Left lung (tissue), 10 donors: ENCODE results near the gene EFEMP2. TPM values are rescaled to one million over a fixed set of nuclear protein-coding genes. Genes with fewer than 3 reads are reported as not detected.

ENCODE experiments used
- ATAC-seq: fragments of 200-7000 bp; cut with Tn5 transposase; one replicate; pipeline ENCODE4 v1.9.1; 2020; ENCODE audit warnings: moderate library complexity
- DNase-seq, 4 donors: peaks; one replicate each; pipeline ENCODE4 v3.0.0-alpha.2; 2013 to 2020
- H3K27ac ChIP-seq, 2 donors: fragments of 200-600 bp; sonication (generic) in 1 of 2; one replicate each; pipeline versions ENCODE4 v1.5.0 to v1.8.0; 2020 to 2021
- H3K27me3 ChIP-seq, 2 donors: fragments of 200-600 bp; sonication (generic) in 1 of 2; one replicate each; pipeline versions ENCODE4 v1.5.0 to v1.8.0; 2020 to 2021
- H3K36me3 ChIP-seq, 2 donors: fragments of 200-600 bp; sonication (generic) in 1 of 2; one replicate each; pipeline versions ENCODE4 v1.5.0 to v1.8.0; 2020 to 2021
- H3K4me1 ChIP-seq, 2 donors: fragments of 200-600 bp; one replicate each; pipeline ENCODE4 v1.8.0; 2021
- H3K4me3 ChIP-seq, 2 donors: fragments of 200-600 bp; sonication (generic) in 1 of 2; one replicate each; pipeline versions ENCODE4 v1.5.0 to v1.8.0; 2020 to 2021; ENCODE audit warnings: mild to moderate bottlenecking in 1 of 2
- H3K9me3 ChIP-seq, 2 donors: fragments of 200-600 bp; sonication (generic) in 1 of 2; one replicate each; pipeline versions ENCODE4 v1.5.0 to v1.8.0; 2020 to 2021
- CTCF ChIP-seq, 2 donors: fragments of 200-600 bp; sonication (generic) in 1 of 2; IDR thresholded peaks; one replicate each; pipeline versions ENCODE4 v1.5.0 to v1.8.0; 2021; ENCODE audit warnings: antibody characterized with exemption in 2 of 2
- intact Hi-C, 2 donors: fragments of 100-400 bp; cut with DNase I; formaldehyde crosslinking; loops; one replicate each; pipeline versions ENCODE4 v1.11.2 to v1.14.2; 2022
- polyA plus RNA-seq, 6 donors: library from polyadenylated mRNA; unstranded; fragments of 120-200 nt; gene quantifications; one replicate each; pipeline ENCODE4 v1.2.1, GENCODE V29; 2013; ENCODE audit not compliant: insufficient read length in 6 of 6
- total RNA-seq, 2 donors: library from RNA; stranded (reverse); fragmentation: NEBNext Ultra II Directional; extraction: Animal tissue kit (Norgen Biotek cat#: 25700); gene quantifications; one replicate each; pipeline ENCODE4 v1.2.1, GENCODE V29; 2021
- donor health status: DM: no; HTN: yes; CAD: no.
- donor health status: DM: no; HTN: no; CAD: no.

Gene EFEMP2
- total and polyA plus RNA-seq, 8 donors, result 67.6 to 169 (median 144) TPM

DNA sequence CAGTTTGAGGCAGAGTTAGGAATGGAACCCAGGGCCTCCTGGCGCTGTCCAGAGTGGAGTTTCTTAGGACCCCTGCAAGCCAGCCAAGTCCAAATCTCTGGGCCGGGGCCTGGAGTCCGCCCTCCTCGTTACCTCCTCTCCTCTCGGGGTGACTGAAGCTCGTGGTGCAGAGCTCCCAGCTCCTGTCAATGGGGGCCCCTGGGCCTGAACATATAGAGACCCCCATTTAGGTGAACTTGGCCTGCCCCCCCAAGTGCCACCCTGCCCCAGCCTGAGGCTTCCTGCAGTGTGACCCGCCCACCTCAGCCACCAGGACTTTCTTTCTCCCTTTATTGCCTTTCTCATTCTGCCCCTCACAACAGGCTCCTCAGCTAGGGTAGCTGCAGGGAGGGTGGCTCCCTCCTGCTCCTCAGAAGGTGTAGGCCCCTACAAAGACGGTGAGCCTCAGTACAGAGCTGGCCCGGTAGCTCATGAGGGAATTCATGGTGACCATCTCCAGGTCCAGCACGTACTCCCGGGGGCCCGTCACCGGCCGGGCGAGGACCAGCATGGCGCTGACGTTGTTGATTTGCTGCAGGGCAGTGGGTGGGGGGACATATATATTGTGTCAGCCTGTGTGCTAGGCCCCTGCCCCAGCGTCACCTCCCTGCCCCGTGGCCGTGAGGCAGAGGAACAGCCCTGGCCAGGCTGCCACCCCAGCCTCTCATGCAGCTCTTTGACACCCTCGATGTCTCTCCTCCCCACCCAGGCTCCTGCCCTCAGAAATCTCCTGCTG, 5.9 kb downstream of the EFEMP2 start:
- no peak overlapping the region for H3K4me3 ChIP-seq
- ATAC-seq (no peak), DNase-seq (peak in 1 of 4 donors; percentile 68)
- H3K9me3 ChIP-seq, result no peaks in the 10 kb centered on the region
- H3K27me3 ChIP-seq, result no peaks in the 10 kb centered on the region
- no peak overlapping the region for H3K27ac ChIP-seq
- TF ChIP-seq CTCF (IDR thresholded peaks at IDR 0.05), result no peak
- H3K36me3 ChIP-seq, result peaks cover 0 to 70% of the 10 kb centered on the region in 2 donors
- peaks cover 5 to 54% of the 10 kb centered on the region in 2 donors for H3K4me1 ChIP-seq
- intact Hi-C loops, result no loop called here

GRCh38 chr11:65865550-65866172, 6.9 kb downstream of the EFEMP2 start:
- peak in 1 of 4 donors; percentile 62 for DNase-seq
- no peak for TF ChIP-seq CTCF (IDR thresholded peaks at IDR 0.05)
- Histone ChIP-seq H3K9me3 (no peaks in the 10 kb centered on the region), H3K4me3 (no peak overlapping the region), H3K36me3 (peaks cover 0 to 71% of the 10 kb centered on the region in 2 donors), H3K4me1 (peaks cover 10 to 52% of the 10 kb centered on the region in 2 donors), H3K27me3 (no peaks in the 10 kb centered on the region), H3K27ac (no peak overlapping the region)
- no peak for ATAC-seq
- intact Hi-C loops, result no loop called here

DNA sequence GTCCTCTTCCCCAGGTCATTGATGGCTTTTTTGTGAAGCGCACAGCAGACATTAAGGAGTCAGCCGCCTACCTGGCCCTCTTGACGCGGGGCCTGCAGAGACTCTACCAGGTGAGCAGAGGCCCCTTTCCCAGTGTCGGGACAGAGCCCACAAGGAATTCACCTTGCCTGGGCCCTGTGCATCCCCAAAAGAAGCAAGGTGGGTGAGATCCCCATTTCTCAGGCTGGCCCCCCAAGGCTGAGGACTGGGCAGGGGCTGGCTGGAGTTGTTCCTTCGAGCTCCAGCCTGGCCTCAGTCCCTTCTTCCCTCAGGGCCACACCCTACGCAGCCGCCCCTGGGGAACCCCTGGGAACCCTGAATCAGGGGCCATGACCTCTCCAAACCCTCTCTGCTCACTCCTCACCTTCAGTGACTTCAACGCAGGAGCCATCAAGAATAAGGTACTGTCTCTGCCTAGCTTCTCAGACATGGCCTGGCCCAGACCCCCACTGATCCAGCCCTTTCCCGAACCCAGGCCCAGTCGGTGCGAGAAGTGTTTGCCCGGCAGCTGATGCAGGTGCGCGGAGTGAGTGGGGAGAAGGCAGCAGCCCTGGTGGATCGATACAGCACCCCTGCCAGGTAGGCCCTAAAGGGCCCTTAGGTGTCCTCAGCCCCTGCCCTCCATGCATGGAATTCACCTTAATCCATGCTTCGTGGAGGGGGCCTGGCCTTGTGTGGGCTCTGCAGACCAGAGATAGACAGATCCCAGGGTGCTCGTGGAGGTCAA, 7.7 kb downstream of the EFEMP2 start:
- intact Hi-C loops, result no loop called here
- Histone ChIP-seq H3K27ac (no peak overlapping the region), H3K9me3 (no peaks in the 10 kb centered on the region), H3K36me3 (peaks cover 0 to 71% of the 10 kb centered on the region in 2 donors), H3K27me3 (no peaks in the 10 kb centered on the region), H3K4me3 (no peak overlapping the region), H3K4me1 (peaks cover 10 to 51% of the 10 kb centered on the region in 2 donors)
- no peak for TF ChIP-seq CTCF (IDR thresholded peaks at IDR 0.05)
- ATAC-seq, result no peak
- DNase-seq, result peak in 1 of 4 donors; percentile 49

DNA sequence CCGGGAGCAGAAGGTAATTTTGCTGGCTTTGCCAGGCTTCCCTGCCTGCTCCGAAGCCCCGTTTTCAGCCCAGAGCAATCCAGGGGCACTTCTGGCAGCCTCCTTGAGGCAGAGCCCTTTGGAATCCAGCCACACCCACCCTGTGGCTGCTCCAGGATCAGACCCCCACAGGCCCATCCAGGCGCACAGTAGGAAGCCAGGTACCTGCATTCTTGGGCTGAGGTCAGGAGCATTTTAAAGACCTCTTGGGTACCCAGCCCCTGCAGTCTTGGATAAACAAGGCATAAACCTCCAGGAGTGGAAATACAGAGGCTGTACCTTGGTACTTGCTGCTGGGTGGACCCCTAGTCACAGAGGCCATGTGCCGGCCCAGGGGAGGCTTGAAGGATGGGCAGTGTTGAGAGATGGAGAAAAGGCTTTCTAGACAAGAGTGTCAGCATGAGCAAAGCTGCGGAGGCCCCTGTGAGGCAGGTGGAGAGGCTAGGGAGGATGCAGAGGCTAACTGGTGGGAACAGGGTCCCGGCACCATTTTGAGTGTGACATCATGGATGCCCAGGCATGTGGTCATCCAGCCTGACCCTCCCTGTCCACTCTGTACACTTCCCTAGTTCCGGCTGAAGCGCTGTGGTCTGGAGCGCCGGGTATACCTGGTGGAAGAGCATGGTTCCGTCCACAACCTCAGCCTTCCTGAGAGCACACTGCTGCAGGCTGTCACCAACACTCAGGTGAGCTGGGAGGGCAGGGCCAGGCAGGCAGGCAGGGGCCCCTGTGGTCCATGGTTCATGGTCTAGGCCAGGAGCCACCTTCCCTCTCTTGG, 8.5 kb downstream of the EFEMP2 start:
- no peak overlapping the region for H3K27ac ChIP-seq
- H3K9me3 ChIP-seq, result no peaks in the 10 kb centered on the region
- TF ChIP-seq CTCF (IDR thresholded peaks at IDR 0.05), result no peak
- intact Hi-C loops, result no loop called here
- ATAC-seq, result no peak
- H3K4me1 ChIP-seq, result peaks cover 10 to 53% of the 10 kb centered on the region in 2 donors
- H3K27me3 ChIP-seq, result no peaks in the 10 kb centered on the region
- H3K36me3 ChIP-seq, result peaks cover 0 to 71% of the 10 kb centered on the region in 2 donors
- H3K4me3 ChIP-seq, result no peak overlapping the region
- DNase-seq, result peak in 1 of 4 donors; percentile 37
